ENCODE measurements around the gene LPP.

- TF ChIP-seq CTCF (IDR thresholded peaks at IDR 0.05; ENCODE audit: insufficient read depth, low read length) (no peak), REST (IDR thresholded peaks at IDR 0.05; ENCODE audit: insufficient replicate concordance, low read depth) (no peak)
These were observed 262.1 kb downstream of the LPP start for GRCh38 chr3:188416041-188416440.
